GM19468 (cell line): ENCODE results near the gene CABCOCO1.

Source experiments
- ATAC-seq: cut with Tn5 transposase; IDR thresholded peaks from one replicate; pipeline ENCODE4 v1.9.1; 2021; ENCODE audit warnings: mild to moderate bottlenecking, moderate library complexity, moderate number of reproducible peaks; ENCODE audit not compliant: unreplicated experiment; ENCODE audit errors: extremely low read depth

CABCOCO1 gene

GRCh38 chr10:61662794-61663259, at the start of gene CABCOCO1:
TSS of gene CABCOCO1 (plus strand) at chr10:61662929. CDS start at chr10:61662973, 44 bp downstream.
- ATAC-seq: no peak

- no peak for ATAC-seq
These were observed 49.1 kb upstream of the CABCOCO1 start for GRCh38 chr10:61613665-61614064.

- no peak for ATAC-seq
These were observed 46.1 kb upstream of the CABCOCO1 start for GRCh38 chr10:61616611-61617010.

- ATAC-seq: no peak
These were observed 45.5 kb upstream of the CABCOCO1 start for GRCh38 chr10:61617180-61617579.

- ATAC-seq: no peak
These were observed 45.1 kb upstream of the CABCOCO1 start for GRCh38 chr10:61617586-61617985.

- no peak for ATAC-seq
These were observed 44.3 kb upstream of the CABCOCO1 start for GRCh38 chr10:61618388-61618961.

GRCh38 chr10:61620506-61620905, 42.2 kb upstream of the CABCOCO1 start:
- ATAC-seq: no peak

GRCh38 chr10:61621605-61622051, 41.1 kb upstream of the CABCOCO1 start:
- ATAC-seq: no peak

GRCh38 chr10:61623161-61623560, 39.6 kb upstream of the CABCOCO1 start:
- ATAC-seq: no peak

GRCh38 chr10:61626209-61626608, 36.5 kb upstream of the CABCOCO1 start:
- ATAC-seq: no peak

- no peak for ATAC-seq
These were observed 35.5 kb upstream of the CABCOCO1 start for GRCh38 chr10:61627266-61627665.

- ATAC-seq: no peak
These were observed 34.4 kb upstream of the CABCOCO1 start for GRCh38 chr10:61628151-61628874.

GRCh38 chr10:61628875-61629513, 33.7 kb upstream of the CABCOCO1 start:
- ATAC-seq: no peak

GRCh38 chr10:61629576-61629975, 33.2 kb upstream of the CABCOCO1 start:
- no peak for ATAC-seq

GRCh38 chr10:61632057-61632670, 30.6 kb upstream of the CABCOCO1 start:
- no peak for ATAC-seq

GRCh38 chr10:61633665-61634064, 29.1 kb upstream of the CABCOCO1 start:
- no peak for ATAC-seq

- ATAC-seq: no peak
These were observed 28.0 kb upstream of the CABCOCO1 start for GRCh38 chr10:61634746-61635145.

GRCh38 chr10:61635471-61635870, 27.3 kb upstream of the CABCOCO1 start:
- no peak for ATAC-seq

- ATAC-seq: no peak
These were observed 26.8 kb upstream of the CABCOCO1 start for GRCh38 chr10:61635932-61636331.

- no peak for ATAC-seq
These were observed 22.8 kb upstream of the CABCOCO1 start for GRCh38 chr10:61639952-61640351.

GRCh38 chr10:61640856-61641255, 21.9 kb upstream of the CABCOCO1 start:
- no peak for ATAC-seq
